DND-41 (cell line): Measurements from ENCODE around the gene PWWP2B.

Experiments used
- CTCF ChIP-seq: IDR thresholded peaks from 2 replicates; pipeline ENCODE4 v1.5.1; 2012; ENCODE audit warnings: borderline replicate concordance, low read length, moderate library complexity, mild to moderate bottlenecking; ENCODE audit not compliant: poor library complexity, severe bottlenecking; ENCODE audit errors: extremely low read depth
- EZH2 ChIP-seq: IDR thresholded peaks from 3 replicates; pipeline ENCODE4 v1.6.1; 2012; ENCODE audit warnings: borderline replicate concordance, low read depth, mild to moderate bottlenecking, moderate library complexity, low read length, inconsistent platforms; ENCODE audit not compliant: severe bottlenecking

- TF ChIP-seq EZH2 (no peak), CTCF (no peak)
These were observed 8.0 kb downstream of the PWWP2B start for GRCh38 chr10:132404911-132405462.
